ENCODE results near the gene CISD3. TPM values are rescaled to one million over a fixed set of nuclear protein-coding genes. Genes with fewer than 3 reads are reported as not detected.

CISD3 gene
- total RNA-seq, 4 donors from 2014 or later: 3.7 to 7.8 (median 5.4) TPM

DNA sequence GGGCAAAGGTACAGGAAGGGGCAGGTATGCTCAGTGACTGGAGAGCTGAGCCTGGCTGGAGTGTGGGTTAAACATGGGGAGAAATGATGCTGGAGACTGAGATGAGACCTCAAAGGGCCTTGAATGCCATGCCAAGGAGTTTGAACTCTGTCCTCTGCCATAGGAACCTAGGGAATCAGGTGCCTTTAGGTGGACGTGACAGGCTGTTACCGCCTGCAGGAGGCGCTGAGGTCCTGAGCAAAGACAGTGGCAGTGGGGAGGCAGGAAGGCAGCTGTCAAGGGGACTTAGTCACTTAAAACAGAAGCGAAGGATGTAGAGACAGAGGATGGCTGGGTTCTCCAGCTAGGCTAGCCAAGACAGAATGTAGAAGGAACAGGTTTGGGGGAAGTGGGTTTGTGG is 31.5 kb downstream of the CISD3 start:
- WGBS, 2 donors: 70 to 90% methylated on average over 4 of the region's 4 CpGs
- no peak for TF ChIP-seq POLR2A (IDR thresholded peaks at IDR 0.05)
- TF ChIP-seq, protein P1, sequence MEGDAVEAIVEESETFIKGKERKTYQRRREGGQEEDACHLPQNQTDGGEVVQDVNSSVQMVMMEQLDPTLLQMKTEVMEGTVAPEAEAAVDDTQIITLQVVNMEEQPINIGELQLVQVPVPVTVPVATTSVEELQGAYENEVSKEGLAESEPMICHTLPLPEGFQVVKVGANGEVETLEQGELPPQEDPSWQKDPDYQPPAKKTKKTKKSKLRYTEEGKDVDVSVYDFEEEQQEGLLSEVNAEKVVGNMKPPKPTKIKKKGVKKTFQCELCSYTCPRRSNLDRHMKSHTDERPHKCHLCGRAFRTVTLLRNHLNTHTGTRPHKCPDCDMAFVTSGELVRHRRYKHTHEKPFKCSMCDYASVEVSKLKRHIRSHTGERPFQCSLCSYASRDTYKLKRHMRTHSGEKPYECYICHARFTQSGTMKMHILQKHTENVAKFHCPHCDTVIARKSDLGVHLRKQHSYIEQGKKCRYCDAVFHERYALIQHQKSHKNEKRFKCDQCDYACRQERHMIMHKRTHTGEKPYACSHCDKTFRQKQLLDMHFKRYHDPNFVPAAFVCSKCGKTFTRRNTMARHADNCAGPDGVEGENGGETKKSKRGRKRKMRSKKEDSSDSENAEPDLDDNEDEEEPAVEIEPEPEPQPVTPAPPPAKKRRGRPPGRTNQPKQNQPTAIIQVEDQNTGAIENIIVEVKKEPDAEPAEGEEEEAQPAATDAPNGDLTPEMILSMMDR (IDR thresholded peaks at IDR 0.05): no peak
- H3K4me3 ChIP-seq (ENCODE audit: low read depth, poor library complexity, severe bottlenecking): no peak overlapping the region
- no peak for DNase-seq (ENCODE audit: low spot score in 2 of 2)
- intact Hi-C loops (cut with DNase I; ENCODE audit: low total_unique reads): no loop called here

DNA sequence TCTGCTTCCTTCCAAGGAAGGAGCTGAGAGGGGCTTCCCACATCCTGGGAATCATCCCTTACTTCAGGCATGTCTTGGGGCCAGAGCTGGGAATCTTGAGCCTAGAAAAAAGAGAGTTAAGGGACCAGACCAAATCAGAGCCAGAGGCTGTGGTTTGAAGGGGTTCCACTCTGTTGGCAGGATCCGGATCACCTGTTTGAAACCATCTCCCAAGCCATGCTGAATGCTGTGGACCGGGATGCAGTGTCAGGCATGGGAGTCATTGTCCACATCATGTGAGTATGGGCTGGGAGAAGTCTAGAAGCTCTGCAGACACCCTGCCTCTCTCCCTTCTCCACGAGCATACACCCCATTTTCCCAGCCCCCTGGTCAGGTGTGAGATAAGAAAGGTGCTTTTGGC is 32.1 kb downstream of the CISD3 start:
- intact Hi-C loops (cut with DNase I; ENCODE audit: low total_unique reads): no loop called here
- no peak overlapping the region for H3K4me3 ChIP-seq (ENCODE audit: low read depth, poor library complexity, severe bottlenecking)
- 80 to 92% methylated on average over 3 of the region's 3 CpGs for WGBS, 2 donors
- TF ChIP-seq POLR2A (IDR thresholded peaks at IDR 0.05): no peak
- TF ChIP-seq, protein P1 (IDR thresholded peaks at IDR 0.05): no peak
- no peak for DNase-seq (ENCODE audit: low spot score in 2 of 2)

DNA sequence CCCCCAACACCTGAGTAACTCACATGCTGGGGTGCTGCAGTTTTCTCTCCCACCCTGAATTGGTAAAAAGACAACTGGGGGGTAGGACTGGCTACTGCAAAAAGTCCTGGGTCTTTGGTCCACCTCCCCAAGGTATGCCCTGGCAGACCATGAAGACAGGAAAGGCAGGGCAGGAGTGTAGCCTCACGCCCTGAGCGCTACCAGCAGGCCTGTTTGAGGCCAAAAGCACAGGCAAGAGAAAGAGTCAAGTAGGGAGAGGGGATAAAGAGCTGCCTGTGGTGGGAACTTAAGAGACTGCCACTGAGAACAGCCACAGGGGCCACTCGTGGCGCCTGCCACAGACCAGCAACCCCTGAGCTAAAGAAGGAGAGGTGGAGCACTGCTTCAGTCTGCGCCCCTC is 36.2 kb downstream of the CISD3 start:
- intact Hi-C loops (cut with DNase I; ENCODE audit: low total_unique reads): no loop called here
- no peak for DNase-seq (ENCODE audit: low spot score in 2 of 2)
- H3K4me3 ChIP-seq (ENCODE audit: low read depth, poor library complexity, severe bottlenecking): no peak overlapping the region
- WGBS, 2 donors: 78 to 90% methylated on average over 5 of the region's 5 CpGs
- TF ChIP-seq POLR2A (IDR thresholded peaks at IDR 0.05): no peak
- TF ChIP-seq, protein P1 (IDR thresholded peaks at IDR 0.05): no peak

DNA sequence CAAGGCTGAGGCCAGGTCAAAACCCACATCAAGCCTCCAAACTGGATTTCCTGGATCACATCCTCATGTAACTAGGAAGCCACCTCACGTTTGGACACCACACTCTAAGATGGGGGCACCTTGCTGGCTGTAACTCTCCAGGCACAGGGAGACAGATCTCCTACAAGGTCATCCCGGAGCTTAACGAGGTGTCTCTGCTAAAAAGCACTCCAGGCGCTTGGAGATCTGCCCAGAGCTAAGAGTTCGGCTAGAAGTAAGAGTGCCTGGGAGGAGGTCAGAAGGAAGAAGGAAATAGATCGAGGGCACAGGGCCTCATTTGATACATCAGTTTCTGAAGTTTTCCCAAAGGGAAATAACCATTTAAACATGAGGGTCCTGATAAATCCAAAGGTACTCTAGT is 38.3 kb downstream of the CISD3 start:
- 47 to 57% methylated on average over 6 of the region's 6 CpGs for WGBS, 2 donors
- TF ChIP-seq, protein P1 (IDR thresholded peaks at IDR 0.05): no peak
- no peak for TF ChIP-seq POLR2A (IDR thresholded peaks at IDR 0.05)
- DNase-seq (ENCODE audit: low spot score in 2 of 2): no peak
- H3K4me3 ChIP-seq (ENCODE audit: low read depth, poor library complexity, severe bottlenecking): no peak overlapping the region
- intact Hi-C loops (cut with DNase I; ENCODE audit: low total_unique reads): no loop called here

DNA sequence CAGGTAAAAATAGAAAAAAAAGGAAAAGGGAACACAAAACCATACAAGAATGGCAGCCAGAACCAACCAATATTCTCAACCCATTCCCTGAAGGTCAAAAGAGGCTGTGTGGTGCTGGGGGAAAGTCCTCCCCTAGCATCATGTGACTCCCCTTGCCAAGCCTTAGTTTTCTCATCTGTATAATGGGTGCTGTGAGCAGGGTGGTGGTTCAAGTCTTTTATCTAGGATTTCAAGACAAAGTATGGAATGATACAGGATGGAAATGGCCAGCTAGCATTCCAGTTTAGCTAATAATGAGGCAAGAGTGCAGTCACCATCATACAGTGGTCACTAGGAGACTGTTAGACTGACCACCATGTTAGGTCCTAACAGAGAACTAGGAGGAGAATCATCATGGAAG is 43.1 kb downstream of the CISD3 start:
- no peak overlapping the region for H3K4me3 ChIP-seq (ENCODE audit: low read depth, poor library complexity, severe bottlenecking)
- TF ChIP-seq, protein P1 (IDR thresholded peaks at IDR 0.05): no peak
- TF ChIP-seq POLR2A (IDR thresholded peaks at IDR 0.05): no peak
- intact Hi-C loops (cut with DNase I; ENCODE audit: low total_unique reads): no loop called here
- no peak for DNase-seq (ENCODE audit: low spot score in 2 of 2)

DNA sequence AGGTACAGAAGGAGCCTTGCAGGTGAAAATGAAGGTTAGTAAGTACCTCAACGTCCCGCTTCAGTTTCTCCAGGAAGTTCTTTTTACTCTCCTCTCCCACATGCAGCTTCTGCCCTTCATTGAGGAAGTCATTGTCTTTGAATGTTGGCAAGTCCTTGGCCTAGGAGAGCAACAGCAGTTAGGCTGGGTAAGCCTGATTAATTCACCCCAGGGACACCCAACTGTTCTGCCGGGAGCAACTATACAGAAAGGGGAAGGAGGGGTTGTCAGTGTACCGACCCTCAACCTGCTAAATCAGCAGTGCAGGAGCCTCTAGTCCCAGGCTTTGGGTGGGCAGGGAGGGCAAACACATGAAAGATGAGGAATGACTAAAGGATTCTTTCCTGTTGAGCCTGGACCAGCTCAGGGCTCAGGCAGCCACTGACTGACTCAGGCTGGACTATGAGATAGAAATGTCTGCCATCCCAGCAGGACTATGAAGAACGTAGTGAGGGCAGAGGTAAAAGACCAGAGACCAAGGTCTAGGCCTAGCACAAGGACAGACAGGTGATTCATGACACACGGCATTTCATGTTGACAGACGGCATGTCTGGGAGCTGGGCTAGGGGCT is 47.6 kb downstream of the CISD3 start:
- intact Hi-C loops (cut with DNase I; ENCODE audit: low total_unique reads): no loop called here
- DNase-seq (ENCODE audit: low spot score in 2 of 2): no peak
- H3K4me3 ChIP-seq (ENCODE audit: low read depth, poor library complexity, severe bottlenecking): no peak overlapping the region
- TF ChIP-seq, protein P1 (IDR thresholded peaks at IDR 0.05): no peak
- no peak for TF ChIP-seq POLR2A (IDR thresholded peaks at IDR 0.05)
- 79 to 86% methylated on average over 7 of the region's 7 CpGs for WGBS, 2 donors
